KMS-11 (cell line): ENCODE measurements around the gene ATCAY.

Experiments used
- H2AFZ ChIP-seq: fragments of 200-600 bp; sonication (generic); 2 replicates; pipeline ENCODE4 v1.6.1; 2016; ENCODE audit warnings: antibody characterized with exemption, mixed run types, low read depth
- H3K27ac ChIP-seq: fragments of 200-600 bp; sonication (generic); 2 replicates; pipeline ENCODE4 v1.6.1; 2016; ENCODE audit warnings: mild to moderate bottlenecking, mixed run types
- H3K27me3 ChIP-seq: fragments of 200-600 bp; sonication (generic); 2 replicates; pipeline ENCODE4 v1.6.1; 2017; ENCODE audit warnings: mild to moderate bottlenecking, low read depth, mixed run types, moderate library complexity; ENCODE audit not compliant: insufficient read depth
- H3K36me3 ChIP-seq: fragments of 200-600 bp; sonication (generic); 2 replicates; pipeline ENCODE4 v1.6.1; 2017; ENCODE audit warnings: mild to moderate bottlenecking, mixed run types; ENCODE audit not compliant: insufficient read depth
- H3K4me1 ChIP-seq: fragments of 200-600 bp; sonication (generic); 2 replicates; pipeline ENCODE4 v1.6.1; 2016; ENCODE audit warnings: mild to moderate bottlenecking, low read depth, mixed run types; ENCODE audit not compliant: poor library complexity, severe bottlenecking
- H3K4me2 ChIP-seq: fragments of 200-600 bp; sonication (generic); 2 replicates; pipeline ENCODE4 v1.7.0; 2016; ENCODE audit warnings: mild to moderate bottlenecking, mixed run types
- H3K4me3 ChIP-seq: fragments of 200-600 bp; sonication (generic); IDR thresholded peaks from 2 replicates; pipeline ENCODE4 v1.6.1; 2017; ENCODE audit warnings: low read depth, low read length, mixed read lengths; ENCODE audit not compliant: insufficient read depth
- H3K79me2 ChIP-seq: fragments of 200-600 bp; sonication (generic); 2 replicates; pipeline ENCODE4 v1.6.1; 2016; ENCODE audit warnings: low read depth, mixed run types; ENCODE audit not compliant: insufficient read depth
- H3K9ac ChIP-seq: fragments of 200-600 bp; sonication (generic); 2 replicates; pipeline ENCODE4 v1.6.1; 2016; ENCODE audit warnings: mild to moderate bottlenecking, mixed run types
- H4K20me1 ChIP-seq: fragments of 200-600 bp; sonication (generic); 2 replicates; pipeline ENCODE4 v1.6.1; 2016; ENCODE audit warnings: mild to moderate bottlenecking, mixed run types; ENCODE audit not compliant: insufficient read depth
- TF ChIP-seq, protein P1 (sequence below): fragments of 200-600 bp; sonication (generic); conservative IDR thresholded peaks from 2 replicates; pipeline ENCODE4 v1.6.1; 2017; ENCODE audit warnings: low read depth, mild to moderate bottlenecking, antibody characterized with exemption, low read length, moderate library complexity, mixed read lengths

Gene ATCAY, protein sequence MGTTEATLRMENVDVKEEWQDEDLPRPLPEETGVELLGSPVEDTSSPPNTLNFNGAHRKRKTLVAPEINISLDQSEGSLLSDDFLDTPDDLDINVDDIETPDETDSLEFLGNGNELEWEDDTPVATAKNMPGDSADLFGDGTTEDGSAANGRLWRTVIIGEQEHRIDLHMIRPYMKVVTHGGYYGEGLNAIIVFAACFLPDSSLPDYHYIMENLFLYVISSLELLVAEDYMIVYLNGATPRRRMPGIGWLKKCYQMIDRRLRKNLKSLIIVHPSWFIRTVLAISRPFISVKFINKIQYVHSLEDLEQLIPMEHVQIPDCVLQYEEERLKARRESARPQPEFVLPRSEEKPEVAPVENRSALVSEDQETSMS

DNA sequence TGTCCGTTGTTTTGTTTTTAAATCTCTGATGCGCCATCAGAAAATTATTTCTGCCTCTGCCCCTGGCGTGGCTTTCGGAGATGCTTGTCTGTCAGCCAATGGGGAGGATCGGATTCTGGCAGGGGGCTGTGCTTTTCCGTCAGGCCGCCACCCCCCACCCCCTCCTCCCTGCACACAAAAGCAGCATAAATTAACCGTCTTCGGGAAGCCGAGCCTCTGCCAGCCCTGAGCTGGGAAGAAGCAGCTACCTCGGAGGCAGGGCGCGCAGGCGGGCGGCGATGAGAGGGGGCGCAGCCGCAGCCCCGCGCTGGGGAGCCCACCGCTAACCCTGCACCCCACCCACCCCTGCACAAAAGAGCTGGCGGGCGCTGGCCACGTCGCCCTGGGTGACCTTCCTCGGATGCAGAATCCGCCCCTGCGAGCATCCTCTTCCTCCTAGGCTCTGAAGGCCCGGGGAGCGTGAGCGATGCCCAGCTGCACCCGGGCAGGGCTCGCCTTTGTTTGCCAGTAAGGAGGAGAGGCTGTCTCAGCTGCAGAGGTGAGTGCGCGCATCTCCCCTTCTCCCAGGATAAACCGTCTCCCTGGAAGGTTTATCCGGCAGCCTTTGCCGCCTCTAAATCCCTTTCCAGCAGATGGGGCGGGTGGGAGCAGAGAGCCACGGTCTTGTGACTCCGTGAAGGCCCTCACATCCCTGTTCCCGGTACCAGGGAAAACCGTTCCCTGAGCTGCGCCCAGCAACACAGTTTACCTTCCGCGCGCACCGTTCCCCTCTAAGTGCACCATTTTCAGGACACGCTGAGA is at the start of gene ATCAY:
Gene ATCAY (plus strand): TSS at position 215 of the 801 bp plus-strand sequence. CDS start 5,083 bp downstream, outside the sequence.
- Histone ChIP-seq H3K27me3 (peaks cover 91% of the 10 kb centered on the region), H3K79me2 (no peaks in the 10 kb centered on the region), H2AFZ (no peak within 1 kb of the TSS), H3K36me3 (no peaks in the 10 kb centered on the region), H3K4me3 (no peak within 1 kb of the TSS), H3K27ac (no peak within 1 kb of the TSS), H3K4me2 (no peak within 1 kb of the TSS), H3K9ac (no peak within 1 kb of the TSS), H4K20me1 (no peaks in the 10 kb centered on the region), H3K4me1 (no peaks in the 10 kb centered on the region)
- TF ChIP-seq, protein P1, sequence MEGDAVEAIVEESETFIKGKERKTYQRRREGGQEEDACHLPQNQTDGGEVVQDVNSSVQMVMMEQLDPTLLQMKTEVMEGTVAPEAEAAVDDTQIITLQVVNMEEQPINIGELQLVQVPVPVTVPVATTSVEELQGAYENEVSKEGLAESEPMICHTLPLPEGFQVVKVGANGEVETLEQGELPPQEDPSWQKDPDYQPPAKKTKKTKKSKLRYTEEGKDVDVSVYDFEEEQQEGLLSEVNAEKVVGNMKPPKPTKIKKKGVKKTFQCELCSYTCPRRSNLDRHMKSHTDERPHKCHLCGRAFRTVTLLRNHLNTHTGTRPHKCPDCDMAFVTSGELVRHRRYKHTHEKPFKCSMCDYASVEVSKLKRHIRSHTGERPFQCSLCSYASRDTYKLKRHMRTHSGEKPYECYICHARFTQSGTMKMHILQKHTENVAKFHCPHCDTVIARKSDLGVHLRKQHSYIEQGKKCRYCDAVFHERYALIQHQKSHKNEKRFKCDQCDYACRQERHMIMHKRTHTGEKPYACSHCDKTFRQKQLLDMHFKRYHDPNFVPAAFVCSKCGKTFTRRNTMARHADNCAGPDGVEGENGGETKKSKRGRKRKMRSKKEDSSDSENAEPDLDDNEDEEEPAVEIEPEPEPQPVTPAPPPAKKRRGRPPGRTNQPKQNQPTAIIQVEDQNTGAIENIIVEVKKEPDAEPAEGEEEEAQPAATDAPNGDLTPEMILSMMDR, result no peak

DNA sequence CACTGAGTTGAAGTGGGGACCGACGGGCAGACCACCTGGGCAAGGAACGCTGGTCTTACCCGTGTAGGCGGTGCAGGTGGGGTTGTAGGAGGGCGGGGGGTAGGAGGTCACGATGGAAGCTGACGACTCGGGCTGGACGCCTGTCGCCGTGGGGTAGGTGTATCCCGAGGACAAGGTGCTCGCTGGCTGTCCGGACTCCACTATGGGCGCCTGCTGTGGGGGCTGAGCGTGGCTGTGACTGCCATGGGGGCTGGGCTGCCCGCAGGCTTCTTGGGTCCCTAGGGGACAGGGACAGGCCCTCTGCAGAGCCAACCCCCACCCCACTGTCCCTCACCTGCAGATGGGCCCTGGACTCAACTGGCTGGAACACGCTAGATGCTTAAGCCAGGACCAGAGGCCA is 48.9 kb upstream of the ATCAY start:
- no peaks in the 10 kb centered on the region for H3K36me3 ChIP-seq
- H2AFZ ChIP-seq, result no peak overlapping the region
- no peak overlapping the region for H3K4me3 ChIP-seq
- no peak overlapping the region for H3K4me2 ChIP-seq
- no peak overlapping the region for H3K9ac ChIP-seq
- H3K79me2 ChIP-seq, result no peaks in the 10 kb centered on the region
- TF ChIP-seq, protein P1, result no peak
- H3K27me3 ChIP-seq, result peaks cover 84% of the 10 kb centered on the region
- H3K27ac ChIP-seq, result no peak overlapping the region
- no peaks in the 10 kb centered on the region for H4K20me1 ChIP-seq
- H3K4me1 ChIP-seq, result no peaks in the 10 kb centered on the region

DNA sequence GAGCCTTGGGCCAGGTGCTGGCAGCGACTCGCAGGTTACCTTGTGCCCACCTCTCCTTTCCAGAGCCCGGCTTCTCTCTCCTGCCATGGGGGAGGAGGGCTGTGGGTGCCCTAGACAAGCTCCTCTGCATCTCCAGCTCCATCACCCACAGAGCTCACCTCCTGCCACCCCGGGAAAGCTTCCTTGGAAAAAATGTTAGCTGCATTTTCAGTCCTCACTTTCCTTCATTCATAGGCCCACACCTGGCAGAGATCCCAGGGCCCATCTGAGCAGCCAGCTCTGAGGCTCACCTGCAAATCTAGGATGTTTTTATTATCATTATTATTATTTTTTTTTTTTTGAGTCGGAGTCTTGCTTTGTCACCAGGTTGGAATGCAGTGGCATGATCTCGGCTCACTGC is 48.5 kb upstream of the ATCAY start:
- Histone ChIP-seq H3K36me3 (no peaks in the 10 kb centered on the region), H3K79me2 (no peaks in the 10 kb centered on the region), H3K27me3 (peaks cover 83% of the 10 kb centered on the region), H3K27ac (no peak overlapping the region), H3K4me1 (no peaks in the 10 kb centered on the region), H3K4me2 (no peak overlapping the region), H4K20me1 (no peaks in the 10 kb centered on the region), H3K4me3 (no peak overlapping the region), H3K9ac (no peak overlapping the region), H2AFZ (no peak overlapping the region)
- TF ChIP-seq, protein P1, result no peak

DNA sequence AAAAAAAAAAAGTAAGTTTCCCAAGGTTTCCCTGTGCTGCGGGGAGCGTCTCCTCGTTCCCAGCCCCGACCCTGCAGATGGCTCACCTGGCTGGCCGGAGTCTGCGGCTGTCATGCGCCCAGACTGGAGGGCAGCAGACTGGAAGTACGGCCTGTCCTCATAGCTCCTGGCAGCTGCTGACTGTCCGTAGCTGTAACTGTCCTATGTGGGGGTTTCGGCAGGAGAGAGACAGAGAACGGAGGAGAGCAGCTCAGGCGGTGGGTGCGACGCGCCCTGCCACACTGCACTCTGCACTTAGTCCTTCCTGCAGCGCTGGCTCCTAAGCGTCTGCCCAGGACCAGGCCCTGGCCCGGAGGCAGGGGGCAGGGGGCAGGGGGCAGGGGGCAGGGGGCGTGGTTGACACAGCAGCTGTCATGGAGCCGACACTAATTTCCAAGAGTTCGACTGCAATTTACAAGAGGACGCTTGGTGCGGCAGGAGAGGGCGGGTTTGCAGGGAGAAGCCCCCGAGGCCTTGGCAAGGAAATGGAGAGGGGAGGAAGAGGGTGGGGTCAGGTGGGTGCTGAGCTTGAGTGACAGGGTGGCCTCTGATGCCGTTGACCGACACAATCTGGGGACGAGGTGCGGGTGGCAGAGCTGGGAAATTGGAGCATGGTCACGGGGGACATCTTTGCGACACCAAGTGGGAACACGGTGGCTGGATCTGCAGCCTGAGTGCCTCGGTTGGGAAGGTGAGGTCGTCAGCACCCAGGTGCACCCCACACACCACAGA is 46.7 kb upstream of the ATCAY start:
- Histone ChIP-seq H3K79me2 (no peaks in the 10 kb centered on the region), H3K4me1 (no peaks in the 10 kb centered on the region), H3K27ac (no peak overlapping the region), H3K9ac (no peak overlapping the region), H2AFZ (no peak overlapping the region), H3K4me3 (no peak overlapping the region), H3K36me3 (no peaks in the 10 kb centered on the region), H3K4me2 (no peak overlapping the region), H4K20me1 (no peaks in the 10 kb centered on the region), H3K27me3 (peaks cover 81% of the 10 kb centered on the region)
- TF ChIP-seq, protein P1, result no peak
